ENCODE data around the gene RGS9. TPM values are rescaled to one million over a fixed set of nuclear protein-coding genes. Genes with fewer than 3 reads are reported as not detected.
A peak's percentile ranks its signal among the peaks of the same experiment; 100 is the strongest.
"Not testable (repeated sequence)": the region's sequence is repeated elsewhere in the genome, so short reads cannot be mapped to it uniquely, and the experiment has no call there.

Gene RGS9
- total RNA-seq, 1 donor from 2014 or later = 8.5 TPM

DNA sequence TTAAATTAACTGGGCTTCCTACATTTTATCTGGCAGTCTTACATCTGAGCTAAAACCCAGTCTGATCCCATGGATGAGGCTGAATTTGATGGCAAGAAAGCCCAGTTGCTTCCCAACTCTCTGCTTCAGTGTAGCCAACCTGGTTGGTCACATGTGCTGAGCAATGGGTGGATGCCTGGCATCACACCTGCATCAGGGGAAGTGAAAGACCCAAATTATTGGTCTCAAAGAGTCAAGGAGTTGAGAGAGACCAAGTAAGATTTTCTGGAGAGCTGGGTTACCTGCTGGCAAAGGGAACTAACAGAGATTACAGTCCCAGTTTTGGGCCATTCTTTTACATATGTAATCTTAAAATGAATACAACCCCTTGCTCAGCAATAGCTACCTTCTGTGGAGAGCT is 38.8 kb downstream of the RGS9 start:
- Mint-ChIP-seq H3K27me3 (ENCODE audit: unreplicated experiment) (peaks cover 2% of the 10 kb centered on the region), H3K4me3 (ENCODE audit: unreplicated experiment) (no peak overlapping the region), H3K9me3 (ENCODE audit: unreplicated experiment) (no peaks in the 10 kb centered on the region), H3K27ac (ENCODE audit: unreplicated experiment) (no peak overlapping the region), H3K4me1 (ENCODE audit: unreplicated experiment) (peaks cover 19% of the 10 kb centered on the region), H3K36me3 (ENCODE audit: low read depth, unreplicated experiment) (peaks cover 4% of the 10 kb centered on the region)
- no peak for DNase-seq (ENCODE audit: low spot score)
- TF ChIP-seq CTCF (IDR thresholded peaks at IDR 0.05; ENCODE audit: unreplicated experiment) = no peak

GRCh38 chr17:65176646-65177409 is 39.7 kb downstream of the RGS9 start:
- H3K9me3 Mint-ChIP-seq (ENCODE audit: unreplicated experiment) = no peaks in the 10 kb centered on the region
- no peak overlapping the region for H3K4me3 Mint-ChIP-seq (ENCODE audit: unreplicated experiment)

GRCh38 chr17:65177901-65178300 is 40.7 kb downstream of the RGS9 start:
- TF ChIP-seq CTCF (IDR thresholded peaks at IDR 0.05; ENCODE audit: unreplicated experiment) = no peak
- H3K27ac Mint-ChIP-seq (ENCODE audit: unreplicated experiment) = no peak overlapping the region
- no peak overlapping the region for H3K4me3 Mint-ChIP-seq (ENCODE audit: unreplicated experiment)
- H3K4me1 Mint-ChIP-seq (ENCODE audit: unreplicated experiment) = peaks cover 22% of the 10 kb centered on the region
- H3K9me3 Mint-ChIP-seq (ENCODE audit: unreplicated experiment) = no peaks in the 10 kb centered on the region
- peaks cover 4% of the 10 kb centered on the region for H3K36me3 Mint-ChIP-seq (ENCODE audit: low read depth, unreplicated experiment)
- no peaks in the 10 kb centered on the region for H3K27me3 Mint-ChIP-seq (ENCODE audit: unreplicated experiment)
- no peak for DNase-seq (ENCODE audit: low spot score)

More at GRCh38 chr17:65176646-65177409, 39.7 kb downstream of the RGS9 start:
- no peak for DNase-seq (ENCODE audit: low spot score)
- peaks cover 14% of the 10 kb centered on the region for H3K4me1 Mint-ChIP-seq (ENCODE audit: unreplicated experiment)
- H3K27ac Mint-ChIP-seq (ENCODE audit: unreplicated experiment) = no peak overlapping the region
- peaks cover under 1% of the 10 kb centered on the region for H3K27me3 Mint-ChIP-seq (ENCODE audit: unreplicated experiment)
- TF ChIP-seq CTCF (IDR thresholded peaks at IDR 0.05; ENCODE audit: unreplicated experiment) = no peak
- peaks cover 4% of the 10 kb centered on the region for H3K36me3 Mint-ChIP-seq (ENCODE audit: low read depth, unreplicated experiment)

- Mint-ChIP-seq H3K27ac (ENCODE audit: unreplicated experiment) (peak overlapping the region; percentile 7), H3K4me1 (ENCODE audit: unreplicated experiment) (peaks cover 43% of the 10 kb centered on the region)
- DNase-seq (ENCODE audit: low spot score); H3K9me3 Mint-ChIP-seq (ENCODE audit: unreplicated experiment); H3K4me3 Mint-ChIP-seq (ENCODE audit: unreplicated experiment); H3K36me3 Mint-ChIP-seq (ENCODE audit: low read depth, unreplicated experiment); H3K27me3 Mint-ChIP-seq (ENCODE audit: unreplicated experiment): not testable (repeated sequence)
Observed at GRCh38 chr17:65180276-65180675, 43.1 kb downstream of the RGS9 start.

DNA sequence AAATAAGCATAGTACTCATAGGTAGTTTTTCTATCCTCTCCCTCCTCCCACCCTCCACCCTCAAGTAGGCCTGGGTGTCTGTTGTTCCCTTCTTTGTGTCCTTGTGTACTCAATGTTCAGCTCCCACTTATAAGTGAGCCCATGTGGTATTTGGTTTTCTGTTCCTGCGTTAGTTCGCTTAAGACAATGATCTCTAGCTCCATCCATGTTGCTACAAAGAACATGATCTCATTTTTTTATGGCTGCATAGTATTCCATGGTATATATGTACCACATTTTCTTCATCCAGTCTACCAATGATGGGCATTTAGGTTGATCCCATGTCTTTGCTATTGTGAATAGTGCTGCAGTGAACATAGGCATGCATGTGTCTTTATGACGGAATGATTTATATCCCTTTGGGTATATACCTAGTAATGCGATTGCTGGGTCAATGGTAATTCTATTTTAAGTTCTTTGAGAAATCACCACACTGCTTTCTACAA is 43.6 kb downstream of the RGS9 start:
- not testable (repeated sequence) for H3K27ac Mint-ChIP-seq (ENCODE audit: unreplicated experiment); H3K27me3 Mint-ChIP-seq (ENCODE audit: unreplicated experiment); H3K36me3 Mint-ChIP-seq (ENCODE audit: low read depth, unreplicated experiment); H3K9me3 Mint-ChIP-seq (ENCODE audit: unreplicated experiment); DNase-seq (ENCODE audit: low spot score); H3K4me3 Mint-ChIP-seq (ENCODE audit: unreplicated experiment)
- H3K4me1 Mint-ChIP-seq (ENCODE audit: unreplicated experiment) = peaks cover 46% of the 10 kb centered on the region

All from endothelial cell (in vitro differentiated cells).